Stimulated activated CD8-positive, alpha-beta memory T cell treated with anti-CD3 and anti-CD28 coated beads, Interleukin-4, amount 100 ng/mL, for 24 hours (primary cell): ENCODE results near the gene GLIS1.

Experiments used
- DNase-seq: peaks from one replicate; pipeline ENCODE4 v3.0.0-alpha.2; 2020; ENCODE audit warnings: low read depth

Gene GLIS1

GRCh38 chr1:53485478-53486394 lies 253.2 kb downstream of the GLIS1 start:
- DNase-seq = peak; percentile 63

GRCh38 chr1:53484705-53485477 lies 254.1 kb downstream of the GLIS1 start:
- no peak for DNase-seq

- DNase-seq = no peak
Observed at GRCh38 chr1:53483656-53484055, 255.3 kb downstream of the GLIS1 start.

GRCh38 chr1:53483170-53483569 lies 255.8 kb downstream of the GLIS1 start:
- DNase-seq = no peak

GRCh38 chr1:53482441-53483153 lies 256.4 kb downstream of the GLIS1 start:
- no peak for DNase-seq

GRCh38 chr1:53481456-53481855 lies 257.5 kb downstream of the GLIS1 start:
- no peak for DNase-seq

GRCh38 chr1:53480678-53481077 lies 258.3 kb downstream of the GLIS1 start:
- DNase-seq = no peak

GRCh38 chr1:53478502-53478818 lies 260.5 kb downstream of the GLIS1 start:
- DNase-seq = no peak

- DNase-seq = no peak
Observed at GRCh38 chr1:53477651-53478501, 261.1 kb downstream of the GLIS1 start.

GRCh38 chr1:53476579-53476978 lies 262.4 kb downstream of the GLIS1 start:
- DNase-seq = no peak

- no peak for DNase-seq
Observed at GRCh38 chr1:53475664-53476063, 263.3 kb downstream of the GLIS1 start.

- DNase-seq = no peak
Observed at GRCh38 chr1:53473463-53473862, 265.5 kb downstream of the GLIS1 start.

GRCh38 chr1:53471000-53471399 lies 268.0 kb downstream of the GLIS1 start:
- no peak for DNase-seq

GRCh38 chr1:53470584-53470983 lies 268.4 kb downstream of the GLIS1 start:
- DNase-seq = no peak

- DNase-seq = no peak
Observed at GRCh38 chr1:53470155-53470554, 268.8 kb downstream of the GLIS1 start.

GRCh38 chr1:53469373-53469772 lies 269.6 kb downstream of the GLIS1 start:
- no peak for DNase-seq

GRCh38 chr1:53468374-53468773 lies 270.6 kb downstream of the GLIS1 start:
- no peak for DNase-seq

GRCh38 chr1:53467391-53467790 lies 271.6 kb downstream of the GLIS1 start:
- no peak for DNase-seq

- no peak for DNase-seq
Observed at GRCh38 chr1:53465023-53465957, 273.7 kb downstream of the GLIS1 start.
